Embryonic facial prominence (tissue), 1 donor: ENCODE data around the gene PML.

Experiments used
- DNase-seq: peaks from one replicate; pipeline ENCODE4 v3.0.0-alpha.2; 2016; ENCODE audit errors: extremely low spot score

Gene PML

GRCh38 chr15:73994413-73994883 lies at the start of gene PML:
Gene PML (plus strand): TSS chr15:73994716. CDS start chr15:73994813, 97 bp downstream.
- peak; percentile 87 for DNase-seq

GRCh38 chr15:73945130-73945508 lies 49.4 kb upstream of the PML start:
- no peak for DNase-seq

GRCh38 chr15:73946046-73946721 lies 48.3 kb upstream of the PML start:
- DNase-seq: no peak

- no peak for DNase-seq
These were observed 47.6 kb upstream of the PML start for GRCh38 chr15:73946795-73947370.

GRCh38 chr15:73947651-73948050 lies 46.9 kb upstream of the PML start:
- no peak for DNase-seq

GRCh38 chr15:73948396-73948795 lies 46.1 kb upstream of the PML start:
- DNase-seq: no peak

- DNase-seq: no peak
These were observed 45.5 kb upstream of the PML start for GRCh38 chr15:73948982-73949381.

- no peak for DNase-seq
These were observed 45.0 kb upstream of the PML start for GRCh38 chr15:73949496-73949895.

GRCh38 chr15:73950479-73950830 lies 44.1 kb upstream of the PML start:
- DNase-seq: no peak

GRCh38 chr15:73950831-73951561 lies 43.5 kb upstream of the PML start:
- peak; percentile 63 for DNase-seq

GRCh38 chr15:73951601-73952000 lies 42.9 kb upstream of the PML start:
- DNase-seq: no peak

GRCh38 chr15:73952171-73952912 lies 42.2 kb upstream of the PML start:
- DNase-seq: no peak

- DNase-seq: no peak
These were observed 41.4 kb upstream of the PML start for GRCh38 chr15:73952913-73953750.

GRCh38 chr15:73954188-73955145 lies 40.0 kb upstream of the PML start:
- DNase-seq: no peak

- no peak for DNase-seq
These were observed 39.2 kb upstream of the PML start for GRCh38 chr15:73955326-73955725.

GRCh38 chr15:73955861-73956742 lies 38.4 kb upstream of the PML start:
- DNase-seq: no peak

- no peak for DNase-seq
These were observed 37.8 kb upstream of the PML start for GRCh38 chr15:73956743-73957135.

GRCh38 chr15:73957276-73957675 lies 37.2 kb upstream of the PML start:
- DNase-seq: no peak

GRCh38 chr15:73957785-73958184 lies 36.7 kb upstream of the PML start:
- DNase-seq: no peak
